RWPE1 (cell line): ENCODE measurements around the gene CPB1.

Experiments
- CTCF ChIA-PET: fragments of 350-600 bp; sonication (Branson Sonifier 250); formaldehyde crosslinking; extraction: SDS; loops from one replicate; lab custom pipeline; 2021; lab: Yijun Ruan, JAX
- POLR2A ChIA-PET: fragments of 400-600 bp; formaldehyde crosslinking; extraction: SDS; loops from one replicate; lab custom pipeline; 2020; ENCODE audit warnings: antibody characterized with exemption; ENCODE audit not compliant: low non-redundant PET; lab: Yijun Ruan, JAX
- DNase-seq: peaks from one replicate; pipeline ENCODE4 v3.0.0; 2012; ENCODE audit warnings: low spot score
- H3K27ac ChIP-seq: fragments of 450-650 bp; 2 replicates; pipeline ENCODE4 v1.5.1; 2017
- CTCF ChIP-seq: fragments of 450-650 bp; conservative IDR thresholded peaks from 2 replicates; pipeline ENCODE4 v1.5.1; 2017; ENCODE audit warnings: low read depth, mild to moderate bottlenecking

Gene CPB1

GRCh38 chr3:148809835-148810234 lies 17.8 kb upstream of the CPB1 start:
- CTCF ChIA-PET: interaction anchor here (1.0 kb wide), 1 partner anchor 34 kb away, joined by 3 read pairs; no protein-coding TSS in a partner anchor
- POLR2A ChIA-PET: no interaction called here
- no peak for TF ChIP-seq CTCF
- no peak overlapping the region for H3K27ac ChIP-seq
- no peak for DNase-seq

- CTCF ChIA-PET: no interaction called here
- TF ChIP-seq CTCF: no peak
- DNase-seq: no peak
- no peak overlapping the region for H3K27ac ChIP-seq
- POLR2A ChIA-PET: no interaction called here
Measured at GRCh38 chr3:148815316-148816110, 12.1 kb upstream of the CPB1 start.

GRCh38 chr3:148816427-148816826 lies 11.2 kb upstream of the CPB1 start:
- TF ChIP-seq CTCF: no peak
- no peak for DNase-seq
- ChIA-PET CTCF (no interaction called here), POLR2A (no interaction called here)
- no peak overlapping the region for H3K27ac ChIP-seq

GRCh38 chr3:148816981-148817525 lies 10.6 kb upstream of the CPB1 start:
- CTCF ChIA-PET: interaction anchor here (0.6 kb wide), 1 partner anchor 11 kb away, joined by 4 read pairs; no protein-coding TSS in a partner anchor
- no peak for TF ChIP-seq CTCF
- POLR2A ChIA-PET: no interaction called here
- DNase-seq: no peak
- no peak overlapping the region for H3K27ac ChIP-seq

GRCh38 chr3:148820361-148821245 lies 7.0 kb upstream of the CPB1 start:
- no peak for TF ChIP-seq CTCF
- no peak overlapping the region for H3K27ac ChIP-seq
- DNase-seq: no peak
- ChIA-PET POLR2A (no interaction called here), CTCF (no interaction called here)

GRCh38 chr3:148823026-148823425 lies 4.6 kb upstream of the CPB1 start:
- no peak for DNase-seq
- no peak overlapping the region for H3K27ac ChIP-seq
- TF ChIP-seq CTCF: no peak
- POLR2A ChIA-PET: no interaction called here
- CTCF ChIA-PET: interaction anchor here (0.7 kb wide), 1 partner anchor 39 kb away, joined by 3 read pairs; no protein-coding TSS in a partner anchor
